Germinal center (tissue), 1 donor: ENCODE results near the gene ZNF780B.
"Not testable (repeated sequence)": the region's sequence is repeated elsewhere in the genome, so short reads cannot be mapped to it uniquely, and the experiment has no call there.

Experiments used
- DNase-seq: peaks from one replicate; pipeline ENCODE4 v3.0.0; 2012; ENCODE audit warnings: mixed read lengths, low spot score

Gene ZNF780B

DNA sequence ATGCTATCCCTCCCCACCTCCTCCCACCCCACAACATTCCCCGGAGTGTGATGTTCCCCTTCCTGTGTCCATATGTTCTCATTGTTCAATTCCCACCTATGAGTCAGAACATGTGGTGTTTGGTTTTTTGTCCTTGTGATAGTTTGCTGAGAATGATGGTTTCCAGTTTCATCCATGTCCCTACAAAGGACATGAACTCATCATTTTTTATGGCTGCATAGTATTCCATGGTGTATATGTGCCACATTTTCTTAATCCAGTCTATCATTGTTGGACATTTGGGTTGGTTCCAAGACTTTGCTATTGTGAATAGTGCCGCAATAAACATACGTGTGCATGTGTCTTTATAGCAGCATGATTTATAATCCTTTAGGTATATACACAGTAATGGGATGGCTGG, 18.0 kb downstream of the ZNF780B start:
- not testable (repeated sequence) for DNase-seq

DNA sequence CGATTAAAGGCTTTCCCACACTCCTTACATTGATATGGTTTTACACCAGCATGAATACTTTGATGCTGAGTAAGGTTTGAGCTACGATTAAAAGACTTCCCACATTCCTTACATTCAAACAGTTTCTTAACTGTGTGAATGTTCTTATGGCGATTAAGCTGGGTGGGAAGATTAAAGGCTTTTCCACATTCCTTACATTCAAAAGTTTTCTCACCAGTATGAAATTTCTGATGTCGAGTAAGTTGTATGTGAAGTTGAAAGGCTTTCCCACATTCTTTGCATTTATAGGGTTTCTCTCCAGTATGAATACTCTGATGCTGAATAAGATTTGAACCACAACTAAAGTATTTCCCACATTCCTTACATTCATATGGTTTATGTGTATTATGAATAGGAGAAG, 20.0 kb downstream of the ZNF780B start:
- no peak for DNase-seq

DNA sequence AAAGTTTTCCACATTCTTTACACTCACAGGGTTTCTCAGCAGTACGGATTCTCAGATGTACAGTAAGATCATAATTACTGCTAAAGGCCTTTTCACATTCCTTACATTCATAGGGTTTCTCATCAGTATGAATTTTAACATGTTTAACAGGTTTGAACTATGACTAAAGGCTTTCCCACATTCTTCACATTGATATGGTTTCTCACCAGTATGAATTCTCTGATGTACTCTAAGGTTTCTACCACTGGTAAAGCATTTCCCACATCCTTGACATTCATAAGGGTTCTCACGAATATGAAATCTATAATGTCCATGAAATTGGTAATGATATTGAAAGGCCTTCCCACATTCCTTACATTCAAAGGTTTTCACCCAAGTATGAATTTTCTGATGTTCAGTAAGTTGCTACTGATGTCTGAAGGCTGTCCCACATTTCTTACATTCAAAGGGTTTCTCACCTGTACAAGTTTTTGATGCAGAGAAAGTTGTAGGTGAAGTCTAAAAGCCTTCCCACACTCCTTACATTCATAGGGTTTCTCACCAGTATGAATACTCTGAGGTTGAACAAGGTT, 22.0 kb downstream of the ZNF780B start:
- DNase-seq, result no peak

DNA sequence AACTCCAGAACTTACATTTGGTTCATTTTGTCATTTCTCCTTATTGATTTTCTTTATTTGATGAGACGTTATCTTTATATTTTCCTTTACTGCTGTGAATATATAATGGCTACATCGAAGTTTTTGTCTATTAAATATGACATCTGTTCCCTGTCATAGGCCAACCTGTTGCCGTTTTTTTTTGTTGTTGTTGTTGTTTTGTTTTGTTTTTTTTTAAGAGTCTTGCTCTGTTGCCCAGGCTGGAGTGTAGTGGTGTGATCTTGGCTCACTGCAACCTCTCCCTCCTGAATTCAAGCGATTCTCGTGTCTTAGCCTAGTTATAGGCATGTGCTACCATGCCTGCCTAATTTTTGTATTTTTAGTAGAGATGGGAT, 29.4 kb downstream of the ZNF780B start:
- no peak for DNase-seq

DNA sequence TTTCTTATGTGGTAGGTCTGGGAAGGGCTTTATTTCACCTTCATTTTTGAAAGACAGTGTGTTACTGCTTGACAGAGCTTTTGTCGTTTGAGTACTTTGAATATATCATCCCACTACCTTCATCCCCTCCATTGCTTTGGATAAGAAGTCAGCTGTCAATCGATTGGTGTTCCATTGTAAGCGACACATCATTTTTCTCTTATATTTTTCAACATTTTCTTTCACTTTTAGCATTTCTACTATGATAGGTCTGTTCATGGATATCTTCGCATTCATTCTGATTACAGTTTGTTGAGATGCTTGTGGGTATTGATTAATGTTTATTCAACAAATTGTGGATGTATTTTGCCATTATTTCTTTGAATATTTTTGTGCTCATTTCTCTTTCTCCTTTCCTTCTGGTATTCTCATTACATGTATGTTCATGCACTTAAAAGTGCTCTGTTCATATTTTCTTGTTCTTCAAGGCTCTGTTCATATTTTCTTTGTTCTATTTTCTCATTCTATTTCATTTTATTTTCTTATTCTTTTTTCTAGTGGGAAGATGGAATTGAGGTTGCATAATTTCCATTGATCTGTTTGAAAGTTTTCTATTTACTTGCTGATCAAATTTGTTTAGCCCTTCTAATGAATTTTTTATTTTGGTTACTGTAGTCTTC, 30.0 kb downstream of the ZNF780B start:
- DNase-seq, result no peak

GRCh38 chr19:40023969-40024368, 32.1 kb downstream of the ZNF780B start:
- no peak for DNase-seq

- no peak for DNase-seq
Measured at GRCh38 chr19:40013991-40014390, 42.0 kb downstream of the ZNF780B start.

- no peak for DNase-seq
Measured at GRCh38 chr19:40009674-40010073, 46.4 kb downstream of the ZNF780B start.

- no peak for DNase-seq
Measured at GRCh38 chr19:40006273-40006691, 49.7 kb downstream of the ZNF780B start.

DNA sequence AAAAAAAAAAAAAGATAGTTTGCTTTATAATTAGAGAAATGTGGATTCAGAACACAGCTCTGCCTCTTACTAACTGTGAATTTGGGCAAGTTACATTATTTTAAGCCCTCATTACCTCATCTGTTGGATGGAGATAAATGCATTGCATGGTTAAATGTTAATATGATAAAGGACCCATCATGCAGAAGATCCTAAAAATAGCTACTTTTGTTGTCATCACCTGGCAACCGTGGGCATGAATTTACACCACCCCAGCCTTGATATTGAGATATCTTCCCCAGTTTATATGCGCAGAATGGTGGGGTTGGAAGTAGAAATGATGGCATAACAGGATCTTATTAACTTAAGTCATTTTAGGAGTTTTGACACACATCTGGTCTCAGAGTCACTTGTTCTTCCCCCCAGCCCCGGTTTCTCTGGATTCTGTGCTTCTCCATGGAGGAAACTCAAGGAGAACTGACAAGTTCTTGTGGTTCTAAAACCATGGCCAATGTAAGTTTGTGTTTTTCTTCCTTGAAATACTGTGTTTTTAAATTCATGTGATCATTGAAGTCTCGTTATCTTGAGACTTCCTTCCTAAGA, 50.2 kb downstream of the ZNF780B start:
- no peak for DNase-seq

DNA sequence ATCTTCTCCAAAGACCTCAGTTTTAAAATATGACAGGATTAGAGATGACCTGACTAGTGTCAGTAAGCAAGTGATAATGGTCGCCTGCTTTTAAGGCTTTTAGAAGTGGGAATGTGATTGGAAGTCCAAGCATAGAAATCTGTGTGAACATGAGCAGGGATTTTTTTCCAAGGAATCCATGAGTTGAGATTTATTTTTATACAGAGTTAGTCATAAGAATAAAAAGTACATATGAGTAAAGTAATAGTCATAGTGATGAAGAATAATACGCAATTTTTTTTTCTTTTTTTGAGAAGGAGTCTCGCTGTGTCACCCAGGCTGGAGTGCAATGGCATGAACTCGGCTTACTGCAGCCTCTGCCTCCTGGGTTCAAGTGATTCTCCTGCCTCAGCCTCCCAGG, 57.5 kb downstream of the ZNF780B start:
- DNase-seq, result no peak

DNA sequence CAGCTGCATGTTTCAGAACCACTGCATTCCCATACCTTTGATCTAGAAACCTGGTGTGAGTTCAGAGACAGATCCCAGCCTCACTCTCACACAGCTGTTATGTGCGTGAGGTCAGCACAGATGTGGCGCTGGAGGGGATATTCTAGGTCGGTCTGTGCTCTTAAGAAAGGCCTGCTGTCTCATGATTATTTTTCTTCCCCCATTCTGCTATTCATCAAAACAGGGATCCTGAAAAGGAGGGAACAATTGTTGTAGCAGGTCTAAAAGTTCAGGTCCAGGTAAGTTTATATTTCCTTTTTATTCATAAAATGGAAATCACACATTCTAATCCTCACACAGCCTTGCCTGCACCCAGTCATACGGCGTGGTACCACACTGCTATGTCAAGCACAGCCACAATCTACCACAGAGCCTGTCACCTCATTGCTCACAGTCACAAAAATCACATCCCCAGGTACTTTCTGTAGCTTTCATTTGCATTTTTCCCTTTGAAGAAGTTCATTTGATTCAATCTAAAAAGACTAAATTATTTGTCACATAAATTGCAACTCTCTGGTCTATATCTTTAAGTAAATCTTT, 58.3 kb downstream of the ZNF780B start:
- no peak for DNase-seq

DNA sequence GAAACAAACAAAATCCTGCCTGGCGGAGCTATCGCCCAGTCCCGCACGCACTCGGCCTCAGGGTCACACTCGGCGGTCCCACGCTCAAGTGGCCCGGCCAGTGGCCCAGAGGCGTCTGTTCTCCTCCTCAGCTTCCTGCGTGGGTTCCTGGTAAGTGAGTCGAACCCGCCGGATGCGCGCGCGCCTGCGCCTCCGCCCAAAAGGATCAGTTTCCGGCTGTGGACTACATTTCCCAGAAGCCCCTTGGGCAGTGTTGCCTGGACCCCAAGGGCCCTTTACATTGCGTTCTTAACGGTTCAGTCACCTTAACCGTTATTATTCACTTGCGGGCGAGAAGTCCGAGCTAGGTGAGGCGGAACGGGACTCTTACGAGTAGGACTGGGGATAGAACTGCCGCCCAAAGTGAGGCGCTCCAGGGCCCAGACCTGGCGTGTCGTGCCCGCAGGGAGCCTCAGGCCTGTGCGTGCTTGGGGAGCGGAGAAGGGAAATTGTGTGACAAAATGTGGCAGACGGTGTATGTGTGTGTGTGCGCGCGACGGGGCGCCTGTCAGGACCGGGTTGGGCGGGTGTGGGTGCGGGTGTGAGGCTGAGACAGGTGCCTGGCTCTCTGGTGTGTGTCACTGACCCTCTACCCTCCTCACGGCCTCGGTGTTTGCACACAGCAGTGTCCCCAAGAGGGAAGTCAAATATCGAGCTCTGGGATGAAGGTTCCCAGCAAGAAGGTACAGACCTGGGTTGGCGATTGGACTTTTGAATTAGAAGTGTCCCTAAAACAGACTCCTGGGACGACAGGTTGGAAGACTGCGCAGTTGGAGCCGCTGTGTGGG, 59.0 kb downstream of the ZNF780B start, which contains the start of gene ZNF546:
ZNF546 (plus strand) TSS at position 250 of the 827 bp plus-strand sequence. CDS start 1,267 bp downstream, outside the sequence.
- DNase-seq, result peak; percentile 92

GRCh38 chr19:39996218-39996810, 59.7 kb downstream of the ZNF780B start:
- peak; percentile 39 for DNase-seq

DNA sequence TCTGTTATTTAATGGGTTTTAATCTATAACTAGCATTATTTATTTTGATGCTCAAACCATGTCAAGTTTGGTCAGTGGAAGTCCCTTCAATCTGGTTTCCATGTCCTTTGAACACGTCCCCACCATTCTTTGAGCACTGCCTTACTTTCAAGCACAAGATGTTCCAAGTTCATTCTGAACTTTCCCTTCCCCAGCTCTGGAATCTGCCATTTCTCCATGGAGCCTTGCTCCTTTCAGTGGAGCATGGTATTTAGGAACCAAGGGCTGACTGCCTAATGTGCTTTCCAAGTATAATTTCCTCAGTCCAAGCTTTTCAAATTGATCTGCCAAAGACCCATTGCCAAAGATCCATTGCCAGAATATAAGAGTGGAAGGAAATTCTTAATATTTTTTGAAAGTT, 60.2 kb downstream of the ZNF780B start:
- no peak for DNase-seq

GRCh38 chr19:39994361-39994760, 61.7 kb downstream of the ZNF780B start:
- DNase-seq, result no peak

GRCh38 chr19:39993605-39994004, 62.4 kb downstream of the ZNF780B start:
- no peak for DNase-seq

- DNase-seq, result no peak
Measured at GRCh38 chr19:39987596-39987995, 68.4 kb downstream of the ZNF780B start.

DNA sequence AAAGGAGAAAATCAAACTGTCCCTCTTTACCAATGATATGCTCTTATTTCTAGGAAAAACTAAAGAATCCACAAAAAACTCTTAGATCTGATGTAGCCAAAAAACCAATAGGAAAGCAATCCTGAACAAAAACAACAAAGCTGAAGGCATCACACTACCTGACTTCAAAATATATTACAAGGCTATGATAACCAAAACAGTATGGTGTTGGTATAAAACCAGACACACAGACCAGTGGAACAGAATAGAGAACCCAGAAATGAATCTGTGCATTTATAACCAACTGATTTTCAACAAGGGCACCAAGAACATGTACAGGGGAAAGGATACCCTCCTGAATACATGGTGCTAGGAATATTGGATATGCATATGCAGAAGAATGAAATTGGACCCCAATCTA, 68.9 kb downstream of the ZNF780B start:
- no peak for DNase-seq

DNA sequence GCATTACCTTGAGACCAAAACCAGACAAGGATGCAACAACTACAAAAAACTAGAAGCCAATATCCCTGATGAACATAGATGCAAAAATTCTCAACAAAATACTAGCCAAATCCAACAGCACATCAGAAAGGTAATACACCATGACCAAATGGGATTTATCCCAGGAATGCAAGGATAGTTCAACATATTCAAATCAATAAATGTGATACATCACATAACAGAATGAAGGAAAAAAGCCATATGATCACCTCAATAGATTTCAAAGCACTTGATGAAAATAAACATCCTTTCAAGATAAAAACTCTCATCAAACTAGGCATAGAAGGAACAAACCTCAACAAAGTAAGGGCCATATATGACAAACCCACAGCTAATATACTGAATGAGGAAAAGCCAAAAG, 69.4 kb downstream of the ZNF780B start:
- DNase-seq, result no peak

- no peak for DNase-seq
Measured at GRCh38 chr19:39983695-39984300, 72.2 kb downstream of the ZNF780B start.

DNA sequence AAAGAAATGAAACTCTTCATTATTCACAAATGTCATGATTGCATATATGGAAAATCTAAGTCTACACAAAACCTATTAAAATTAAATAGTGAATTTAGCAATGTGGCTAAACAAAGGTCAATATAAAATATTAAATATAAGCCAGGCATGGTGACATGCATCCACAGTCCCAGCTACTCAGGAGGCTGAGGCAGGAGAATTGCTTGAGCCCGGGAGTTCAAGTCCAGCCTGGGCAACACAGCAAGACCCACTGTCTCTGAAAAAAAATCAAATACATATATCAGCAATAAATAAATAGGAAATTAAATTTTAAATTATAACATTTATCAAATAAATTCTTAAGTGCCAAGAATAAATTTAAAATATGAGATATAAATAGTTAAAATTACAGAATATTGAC, 73.1 kb downstream of the ZNF780B start:
- no peak for DNase-seq
